H1 (cell line): ENCODE results near the gene STOML2. TPM values are rescaled to one million over a fixed set of nuclear protein-coding genes. Genes with fewer than 3 reads are reported as not detected.
A peak's percentile ranks its signal among the peaks of the same experiment; 100 is the strongest.

Experiments used
- CTCF ChIA-PET: fragments of 300-600 bp; sonication (Branson Sonifier 250); formaldehyde crosslinking; loops from one replicate; lab custom pipeline; 2021; ENCODE audit not compliant: partially characterized antibody; lab: Charles Lee
- POLR2A ChIA-PET: fragments of 300-600 bp; sonication (Branson Sonifier 250); formaldehyde crosslinking; loops from one replicate; lab custom pipeline; 2021; ENCODE audit warnings: inconsistent platforms; ENCODE audit not compliant: partially characterized antibody; lab: Charles Lee
- DNase-seq, 2 experiments: peaks; one replicate each; pipeline versions ENCODE4 v3.0.0 to v3.0.0-alpha.2; 2010 to 2022; ENCODE audit warnings: low spot score in 2 of 2, low read depth in 1 of 2, mixed read lengths in 1 of 2
- FAIRE-seq: peaks from 2 replicates; lab custom pipeline; 2011; peaks lifted over from hg19 to GRCh38; lab: Jason Lieb, UNC
- H2AFZ ChIP-seq: 2 replicates; pipeline ENCODE4 v1.8.1; 2012; ENCODE audit warnings: low read length, inconsistent platforms
- H2AK5ac ChIP-seq: 2 replicates; pipeline ENCODE4 v1.6.1; 2013; ENCODE audit warnings: low read depth, low read length
- H2BK120ac ChIP-seq: replicated peaks from 2 replicates; pipeline ENCODE3; 2013; ENCODE audit warnings: low read depth, low read length, inconsistent platforms
- H2BK12ac ChIP-seq: 2 replicates; pipeline ENCODE4 v1.6.1; 2013; ENCODE audit warnings: low read depth, low read length
- H2BK15ac ChIP-seq: 2 replicates; pipeline ENCODE4 v1.6.1; 2013; ENCODE audit warnings: low read length
- H2BK20ac ChIP-seq: 2 replicates; pipeline ENCODE4 v1.6.1; 2013; ENCODE audit warnings: low read length
- H2BK5ac ChIP-seq: 2 replicates; pipeline ENCODE4 v1.6.1; 2013; ENCODE audit warnings: low read depth, low read length
- H3K14ac ChIP-seq: 2 replicates; pipeline ENCODE4 v1.6.1; 2013; ENCODE audit warnings: inconsistent platforms; ENCODE audit not compliant: insufficient read length
- H3K18ac ChIP-seq: 2 replicates; pipeline ENCODE4 v1.6.1; 2013; ENCODE audit warnings: low read length; ENCODE audit errors: extremely low read depth
- H3K23ac ChIP-seq: 2 replicates; pipeline ENCODE4 v1.6.1; 2013; ENCODE audit warnings: inconsistent platforms; ENCODE audit not compliant: insufficient read length
- H3K23me2 ChIP-seq: 2 replicates; pipeline ENCODE4 v1.6.1; 2013; ENCODE audit warnings: low read depth, low read length
- H3K27ac ChIP-seq: 2 replicates; pipeline ENCODE4 v1.6.1; 2011; ENCODE audit warnings: low read depth, low read length, inconsistent platforms
- H3K27me3 ChIP-seq, 4 experiments: replicated peaks in 1 of 4; 1 replicate in 1 of 4; 2 replicates in 3 of 4; pipeline versions ENCODE4 v1.6.1 to v1.8.1; 2011 to 2013; ENCODE audit warnings: low read length in 3 of 4, mild to moderate bottlenecking in 3 of 4, inconsistent platforms in 2 of 4, mixed read lengths in 2 of 4, moderate library complexity in 1 of 4; ENCODE audit not compliant: control insufficient read depth in 3 of 4, insufficient read depth in 3 of 4; ENCODE audit errors: extremely low read depth in 1 of 4
- H3K36me3 ChIP-seq, 4 experiments: 2 replicates each; pipeline versions ENCODE4 v1.6.1 to v1.8.1; 2011 to 2013; ENCODE audit warnings: mild to moderate bottlenecking in 4 of 4, low read length in 3 of 4, moderate library complexity in 2 of 4, control low read depth in 1 of 4, inconsistent platforms in 1 of 4; ENCODE audit not compliant: insufficient read depth in 4 of 4, control insufficient read depth in 2 of 4
- H3K4ac ChIP-seq: replicated peaks from 2 replicates; pipeline ENCODE3; 2013; ENCODE audit warnings: low read length, low read depth, mixed read lengths, inconsistent platforms; ENCODE audit not compliant: insufficient read length
- H3K4me1 ChIP-seq, 4 experiments: replicated peaks in 1 of 4; 1 replicate in 1 of 4; 2 replicates in 3 of 4; pipeline versions ENCODE4 v1.6.1 to v1.8.1; 2011 to 2013; ENCODE audit warnings: low read length in 3 of 4, inconsistent platforms in 2 of 4, mixed read lengths in 1 of 4; ENCODE audit not compliant: insufficient read depth in 4 of 4, control insufficient read depth in 3 of 4
- H3K4me2 ChIP-seq, 2 experiments: 2 replicates each; pipeline versions ENCODE4 v1.6.1 to v1.8.1; 2011 to 2013; ENCODE audit warnings: low read depth in 2 of 2, low read length in 2 of 2, control low read depth in 1 of 2, inconsistent platforms in 1 of 2, mild to moderate bottlenecking in 1 of 2; ENCODE audit not compliant: insufficient read depth in 1 of 2
- H3K4me3 ChIP-seq, 4 experiments: fragments of 200-600, 300-600 bp in 1 of 4; sonication (generic), shearing (Covaris generic), sonication (Bioruptor Twin) in 1 of 4; 2 replicates each; pipeline versions ENCODE4 v1.5.1 to v1.8.1; 2011 to 2016; ENCODE audit warnings: low read length in 4 of 4, low read depth in 3 of 4, control low read depth in 2 of 4, inconsistent platforms in 2 of 4, mild to moderate bottlenecking in 2 of 4, mixed read lengths in 1 of 4, moderate library complexity in 1 of 4; ENCODE audit not compliant: insufficient read depth in 2 of 4; ENCODE audit errors: extremely low read depth in 1 of 4
- H3K56ac ChIP-seq: replicated peaks from 2 replicates; pipeline ENCODE3; 2013; ENCODE audit warnings: low read depth, mild to moderate bottlenecking, mixed read lengths, low read length, inconsistent platforms; ENCODE audit not compliant: insufficient read length
- H3K79me1 ChIP-seq: 2 replicates; pipeline ENCODE4 v1.6.1; 2013; ENCODE audit warnings: low read depth, low read length, control low read depth
- H3K79me2 ChIP-seq, 2 experiments: 2 replicates each; pipeline versions ENCODE4 v1.6.1 to v1.8.1; 2012 to 2013; ENCODE audit warnings: low read length in 2 of 2, mild to moderate bottlenecking in 2 of 2, inconsistent platforms in 1 of 2; ENCODE audit not compliant: insufficient read depth in 2 of 2, control insufficient read depth in 1 of 2
- H3K9ac ChIP-seq, 4 experiments: replicated peaks in 1 of 4; 1 replicate in 1 of 4; 2 replicates in 3 of 4; pipeline versions ENCODE4 v1.6.1 to v1.8.1; 2011 to 2013; ENCODE audit warnings: low read depth in 3 of 4, low read length in 3 of 4, control low read depth in 2 of 4, mild to moderate bottlenecking in 2 of 4, moderate library complexity in 2 of 4, inconsistent platforms in 1 of 4; ENCODE audit errors: extremely low read depth in 1 of 4
- H3K9me3 ChIP-seq, 2 experiments: 2 replicates each; pipeline versions ENCODE4 v1.6.1 to v1.8.1; 2012 to 2013; ENCODE audit warnings: mild to moderate bottlenecking in 2 of 2, moderate library complexity in 2 of 2, control low read depth in 1 of 2, inconsistent platforms in 1 of 2, low read depth in 1 of 2, low read length in 1 of 2, mixed read lengths in 1 of 2; ENCODE audit not compliant: insufficient read depth in 2 of 2
- H4K20me1 ChIP-seq, 2 experiments: replicated peaks in 1 of 2; 2 replicates each; pipeline versions ENCODE3 to v1.8.1; 2011 to 2013; ENCODE audit warnings: inconsistent platforms in 2 of 2, low read length in 2 of 2, mild to moderate bottlenecking in 1 of 2; ENCODE audit not compliant: insufficient read depth in 2 of 2, control insufficient read depth in 1 of 2
- H4K5ac ChIP-seq: 2 replicates; pipeline ENCODE4 v1.6.1; 2013; ENCODE audit warnings: low read length, low read depth, mixed read lengths, inconsistent platforms; ENCODE audit not compliant: insufficient read length
- H4K8ac ChIP-seq: 2 replicates; pipeline ENCODE4 v1.8.0; 2013; ENCODE audit warnings: mild to moderate bottlenecking, moderate library complexity, low read length, inconsistent platforms; ENCODE audit not compliant: insufficient read depth; ENCODE audit errors: extremely low read depth
- H4K91ac ChIP-seq: replicated peaks from 2 replicates; pipeline ENCODE3; 2013; ENCODE audit warnings: low read length, mixed read lengths, inconsistent platforms; ENCODE audit not compliant: insufficient read length
- MAFK ChIP-seq: IDR thresholded peaks from 2 replicates; pipeline ENCODE4 v1.6.1; 2012; ENCODE audit warnings: low read depth, mild to moderate bottlenecking, improper control_type of control experiment, low read length
- POLR2A ChIP-seq, 2 experiments: IDR thresholded peaks; 1 replicate in 1 of 2; 2 replicates in 1 of 2; pipeline ENCODE4 v1.6.1; 2011; ENCODE audit warnings: low read depth in 2 of 2, low read length in 2 of 2, mild to moderate bottlenecking in 2 of 2; ENCODE audit errors: control extremely low read depth in 1 of 2
- WGBS, 2 experiments: shearing (Covaris generic) in 1 of 2; methylation state at CpG; one replicate each; pipeline versions ENCODE4 v1.1.6 to v1.1.7; 2013 to 2015; ENCODE audit warnings: low lambda C conversion rate in 2 of 2, mixed read lengths in 2 of 2, inconsistent platforms in 1 of 2, low coverage in 1 of 2, missing lambda C conversion rate in 1 of 2; ENCODE audit not compliant: insufficient replicate concordance in 2 of 2, insufficient coverage in 1 of 2, insufficient read length in 1 of 2; ENCODE audit errors: extremely low coverage in 1 of 2, missing lambda C conversion rate in 1 of 2; 5-methylcytosine and 5-hydroxymethylcytosine counted together
- polyA plus RNA-seq, 7 experiments: library from polyadenylated mRNA; depleted of rRNA in 3 of 7; stranded (reverse) in 5 of 7; unstranded in 2 of 7; fragments of >200 nt in 5 of 7; fragments of 200-250 nt in 2 of 7; gene quantifications; 1 replicate in 5 of 7; 2 replicates in 1 of 7; 4 replicates in 1 of 7; pipeline versions ENCODE4 v1.2.1 to v1.2.3, GENCODE V29; 2011 to 2013; ENCODE audit warnings: missing spikeins in 2 of 7, mixed read lengths in 2 of 7
- total RNA-seq: library from RNA; stranded (reverse); fragmentation: NEBNext Ultra II Directional; extraction: Animal tissue kit (Norgen Biotek cat#: 25700); gene quantifications from 2 replicates; pipeline ENCODE4 v1.2.1, GENCODE V29; 2021

STOML2 gene
- total and polyA plus RNA-seq, 2 of the 8 experiments (the other 6 are each of a cell fraction or from before 2014, with no cell fraction given): 203 to 256 TPM

DNA sequence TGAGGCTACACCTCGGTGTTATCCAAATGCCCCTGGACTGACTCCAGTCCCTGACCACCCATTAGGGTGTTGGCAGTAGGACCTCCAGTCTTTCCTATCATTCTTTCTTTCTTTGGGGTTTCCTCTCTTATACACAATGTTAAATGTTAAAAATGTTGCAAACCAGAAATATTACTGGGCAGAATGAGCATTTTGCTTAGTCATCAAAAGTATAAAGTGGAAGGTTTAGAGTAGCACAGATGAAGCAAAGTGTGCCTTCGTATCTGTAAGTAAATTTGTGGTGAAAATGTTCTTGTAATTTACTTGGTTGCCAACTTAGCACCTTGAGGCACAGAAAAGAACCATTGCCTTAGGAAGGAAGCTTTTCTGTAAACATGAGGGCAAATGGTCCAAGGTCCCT, 37.2 kb upstream of the STOML2 start:
- Histone ChIP-seq H3K79me2 (no peaks in the 10 kb centered on the region), H3K56ac (no peak overlapping the region), H3K23ac (no peak overlapping the region), H3K4me2 (no peak overlapping the region), H3K4me3 (no peak overlapping the region), H3K27me3 (no peaks in the 10 kb centered on the region), H4K91ac (no peak overlapping the region), H3K79me1 (no peaks in the 10 kb centered on the region), H2BK12ac (no peak overlapping the region), H3K9me3 (peaks cover 35 to 45% of the 10 kb centered on the region in 2 experiments), H3K4ac (no peak overlapping the region), H3K4me1 (no peaks in the 10 kb centered on the region), H2BK15ac (no peak overlapping the region), H2BK20ac (no peak overlapping the region), H2BK5ac (no peak overlapping the region), H2AK5ac (no peak overlapping the region), H3K9ac (no peak overlapping the region), H4K5ac (no peak overlapping the region), H2BK120ac (no peak overlapping the region), H2AFZ (no peak overlapping the region), H4K8ac (no peak overlapping the region), H3K18ac (no peak overlapping the region), H3K36me3 (no peaks in the 10 kb centered on the region), H4K20me1 (no peaks in the 10 kb centered on the region), H3K23me2 (no peaks in the 10 kb centered on the region), H3K14ac (no peak overlapping the region), H3K27ac (no peak overlapping the region)
- POLR2A ChIA-PET: no interaction called here
- DNase-seq (no peak), FAIRE-seq (no peak)
- TF ChIP-seq MAFK (peak; percentile 56; the same call in 1 of the 2 replicates), POLR2A (IDR thresholded peaks at IDR 0.05; ENCODE audit: control extremely low read depth in 1 of 2, low read depth in 2 of 2, low read length in 2 of 2) (no peak)
- WGBS, 2 experiments: 93% methylated on average over 2 of the region's 2 CpGs; no CpG with 5 or more reads in 1 of the 2 experiments
- CTCF ChIA-PET: interaction anchor here (1.2 kb wide), 1 partner anchor 119 kb away, joined by 3 read pairs; no protein-coding TSS in a partner anchor
